Measurements from ENCODE around the gene CA10. TPM values are rescaled to one million over a fixed set of nuclear protein-coding genes. Genes with fewer than 3 reads are reported as not detected.

The CA10 gene
- total RNA-seq, 2 experiments from 2014 or later = not detected

GRCh38 chr17:51971121-51971520, 187.4 kb downstream of the CA10 start:
- no peak for DNase-seq
- Mint-ChIP-seq H3K4me3 (no peak overlapping the region), H3K27me3 (peaks cover 4% of the 10 kb centered on the region), H3K9me3 (peaks cover 6% of the 10 kb centered on the region), H3K4me1 (no peaks in the 10 kb centered on the region), H3K27ac (no peak overlapping the region), H3K36me3 (no peaks in the 10 kb centered on the region)

GRCh38 chr17:51961689-51962088, 196.8 kb downstream of the CA10 start:
- Mint-ChIP-seq H3K27ac (no peak overlapping the region), H3K4me3 (no peak overlapping the region), H3K27me3 (peaks cover 15% of the 10 kb centered on the region)

DNA sequence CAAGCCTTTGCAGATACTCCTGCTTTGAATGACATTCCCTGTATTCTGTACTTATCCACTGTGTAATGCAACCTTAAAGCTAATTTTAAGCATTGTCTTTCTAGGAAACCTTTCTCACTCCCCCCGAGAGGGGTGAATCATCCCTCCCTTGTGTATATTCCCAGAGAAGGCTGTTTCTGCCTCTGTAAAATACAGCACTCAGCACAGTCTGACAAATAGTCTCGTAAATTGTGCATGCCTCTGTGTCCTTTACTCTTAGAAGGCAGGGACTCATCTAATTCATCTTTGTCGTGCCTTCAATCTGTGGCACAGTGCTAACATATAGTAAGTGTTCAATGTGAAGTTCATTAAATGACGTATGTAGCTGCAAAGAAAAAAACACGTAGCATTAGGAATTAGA, 200.7 kb downstream of the CA10 start:
- no peak for DNase-seq
- Mint-ChIP-seq H3K27ac (no peak overlapping the region), H3K9me3 (peaks cover 6% of the 10 kb centered on the region), H3K4me1 (no peaks in the 10 kb centered on the region), H3K27me3 (peaks cover 16% of the 10 kb centered on the region), H3K4me3 (no peak overlapping the region), H3K36me3 (peaks cover 2% of the 10 kb centered on the region)

More at GRCh38 chr17:51961689-51962088, 196.8 kb downstream of the CA10 start:
- H3K9me3 Mint-ChIP-seq = peaks cover 21% of the 10 kb centered on the region
- H3K4me1 Mint-ChIP-seq = no peaks in the 10 kb centered on the region
- peaks cover 2% of the 10 kb centered on the region for H3K36me3 Mint-ChIP-seq
- DNase-seq = no peak

DNA sequence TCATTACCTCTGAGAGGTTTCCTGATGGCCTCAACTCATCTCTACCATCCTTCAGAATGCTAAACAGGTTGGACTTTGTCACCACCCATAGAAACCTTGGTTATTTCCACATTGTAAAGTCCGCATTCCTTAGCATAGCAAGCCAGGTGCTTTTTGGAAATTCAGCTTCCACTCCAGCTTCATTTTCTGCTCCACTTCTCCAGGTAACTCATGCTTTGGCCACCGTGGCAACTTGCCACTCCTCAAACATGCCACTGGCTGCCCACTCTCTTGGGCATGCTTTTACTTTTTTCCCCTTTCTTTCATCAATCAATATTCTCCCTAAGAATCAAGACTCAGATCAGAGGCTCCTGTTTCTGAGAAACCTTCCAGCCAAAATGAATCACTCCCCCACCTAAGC, 203.3 kb downstream of the CA10 start:
- no peak overlapping the region for H3K27ac Mint-ChIP-seq
- no peaks in the 10 kb centered on the region for H3K9me3 Mint-ChIP-seq
- H3K4me3 Mint-ChIP-seq = no peak overlapping the region
- no peaks in the 10 kb centered on the region for H3K36me3 Mint-ChIP-seq
- peaks cover 16% of the 10 kb centered on the region for H3K27me3 Mint-ChIP-seq
- H3K4me1 Mint-ChIP-seq = no peaks in the 10 kb centered on the region
- no peak for DNase-seq

DNA sequence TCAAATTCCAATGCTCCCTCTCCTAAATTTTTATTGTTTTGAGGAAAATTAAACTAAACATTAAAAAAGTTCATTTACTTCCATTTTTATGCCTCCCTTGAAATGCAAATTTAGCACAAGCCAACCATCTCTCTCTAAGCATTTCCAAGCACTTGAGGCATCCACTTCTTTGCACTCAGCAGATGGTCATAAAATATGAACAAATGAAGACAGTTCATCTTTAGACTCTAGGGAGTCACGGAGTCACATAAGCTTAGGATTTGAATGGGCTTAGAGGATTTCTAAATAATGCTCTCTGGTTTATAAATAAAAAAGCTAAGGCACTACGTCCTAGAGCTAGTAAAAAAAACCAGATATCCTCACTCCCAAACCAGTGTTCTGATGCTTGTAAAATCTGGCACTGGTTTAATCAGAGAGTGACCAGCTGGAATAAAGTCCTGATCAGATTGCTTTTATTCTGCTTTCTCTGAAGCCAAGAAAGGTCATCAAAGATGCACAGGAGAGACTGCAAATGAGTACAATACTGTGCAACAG, 204.2 kb downstream of the CA10 start:
- Mint-ChIP-seq H3K9me3 (no peaks in the 10 kb centered on the region), H3K27ac (no peak overlapping the region), H3K4me1 (no peaks in the 10 kb centered on the region), H3K4me3 (no peak overlapping the region), H3K36me3 (no peaks in the 10 kb centered on the region), H3K27me3 (peaks cover 12% of the 10 kb centered on the region)
- DNase-seq = no peak

- Mint-ChIP-seq H3K4me1 (no peaks in the 10 kb centered on the region), H3K36me3 (no peaks in the 10 kb centered on the region), H3K4me3 (no peak overlapping the region), H3K27ac (no peak overlapping the region), H3K9me3 (no peaks in the 10 kb centered on the region), H3K27me3 (peaks cover 8% of the 10 kb centered on the region)
- no peak for DNase-seq
Measured at GRCh38 chr17:51951741-51952140, 206.8 kb downstream of the CA10 start.

- peaks cover 4% of the 10 kb centered on the region for H3K27me3 Mint-ChIP-seq
- H3K4me1 Mint-ChIP-seq = no peaks in the 10 kb centered on the region
- H3K36me3 Mint-ChIP-seq = no peaks in the 10 kb centered on the region
- H3K9me3 Mint-ChIP-seq = no peaks in the 10 kb centered on the region
- H3K27ac Mint-ChIP-seq = no peak overlapping the region
- H3K4me3 Mint-ChIP-seq = no peak overlapping the region
- DNase-seq = no peak
Measured at GRCh38 chr17:51948128-51948527, 210.4 kb downstream of the CA10 start.

DNA sequence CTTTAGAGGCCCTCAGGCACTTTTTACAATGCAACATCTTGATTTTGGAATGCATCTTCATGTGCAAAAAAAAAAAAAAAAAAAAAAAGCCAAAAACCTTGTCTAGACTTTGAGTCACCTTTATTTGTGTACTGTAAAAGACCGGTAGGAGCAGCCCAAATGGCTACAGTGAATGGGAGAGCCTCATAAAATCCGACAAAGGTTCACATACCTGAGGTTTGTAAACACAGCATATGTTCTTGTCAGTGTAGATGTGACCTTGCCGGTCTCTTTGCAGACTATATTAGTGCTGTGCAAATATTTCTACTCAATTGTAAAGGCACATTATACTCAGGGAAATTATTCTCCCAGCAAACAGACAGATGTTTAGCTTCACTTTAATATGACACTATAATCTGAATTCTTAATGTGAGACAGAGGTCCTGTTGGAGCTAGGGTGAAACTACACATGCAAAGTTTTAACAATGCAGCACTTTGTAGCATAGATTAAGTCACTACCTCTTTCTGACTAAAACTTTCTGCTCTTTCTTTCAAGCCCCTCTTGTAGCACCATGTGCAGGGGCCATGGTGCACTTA, 211.3 kb downstream of the CA10 start:
- Mint-ChIP-seq H3K4me1 (no peaks in the 10 kb centered on the region), H3K36me3 (no peaks in the 10 kb centered on the region), H3K4me3 (no peak overlapping the region), H3K27ac (no peak overlapping the region), H3K9me3 (no peaks in the 10 kb centered on the region), H3K27me3 (peaks cover 4% of the 10 kb centered on the region)
- DNase-seq = no peak

GRCh38 chr17:51946311-51946710, 212.2 kb downstream of the CA10 start:
- H3K27me3 Mint-ChIP-seq = peaks cover 4% of the 10 kb centered on the region
- DNase-seq = no peak
- H3K4me1 Mint-ChIP-seq = no peaks in the 10 kb centered on the region
- no peaks in the 10 kb centered on the region for H3K9me3 Mint-ChIP-seq
- no peak overlapping the region for H3K27ac Mint-ChIP-seq
- no peaks in the 10 kb centered on the region for H3K36me3 Mint-ChIP-seq
- no peak overlapping the region for H3K4me3 Mint-ChIP-seq

- no peaks in the 10 kb centered on the region for H3K9me3 Mint-ChIP-seq
- H3K4me1 Mint-ChIP-seq = no peaks in the 10 kb centered on the region
- no peak overlapping the region for H3K27ac Mint-ChIP-seq
- no peak for DNase-seq
- H3K36me3 Mint-ChIP-seq = no peaks in the 10 kb centered on the region
- H3K4me3 Mint-ChIP-seq = no peak overlapping the region
- H3K27me3 Mint-ChIP-seq = peaks cover 4% of the 10 kb centered on the region
Measured at GRCh38 chr17:51941272-51941671, 217.2 kb downstream of the CA10 start.

- no peak for DNase-seq
- Mint-ChIP-seq H3K27ac (no peak overlapping the region), H3K4me3 (no peak overlapping the region), H3K4me1 (no peaks in the 10 kb centered on the region), H3K36me3 (no peaks in the 10 kb centered on the region), H3K9me3 (no peaks in the 10 kb centered on the region), H3K27me3 (peaks cover 4% of the 10 kb centered on the region)
Measured at GRCh38 chr17:51937264-51937663, 221.2 kb downstream of the CA10 start.

DNA sequence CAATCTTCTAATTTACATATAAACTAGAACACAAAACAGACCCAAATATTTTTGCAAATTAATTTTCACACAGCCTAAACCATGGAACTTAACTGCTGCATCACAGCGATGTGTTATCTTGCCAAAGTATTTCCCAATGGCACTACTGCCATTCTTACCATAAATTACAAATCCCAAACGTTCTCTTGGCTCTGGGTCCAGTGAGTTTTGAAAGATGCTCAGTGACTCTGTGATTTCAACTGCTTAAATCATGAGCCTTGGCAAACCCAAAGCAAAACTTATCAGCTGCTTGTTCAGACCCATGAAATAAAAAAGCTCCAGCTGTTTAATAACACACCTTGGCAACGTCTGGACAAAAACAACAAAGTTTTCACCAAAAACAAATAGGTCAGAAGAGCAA, 223.0 kb downstream of the CA10 start:
- DNase-seq = no peak
- no peak overlapping the region for H3K4me3 Mint-ChIP-seq
- no peaks in the 10 kb centered on the region for H3K4me1 Mint-ChIP-seq
- H3K27ac Mint-ChIP-seq = no peak overlapping the region
- peaks cover 4% of the 10 kb centered on the region for H3K27me3 Mint-ChIP-seq
- no peaks in the 10 kb centered on the region for H3K36me3 Mint-ChIP-seq
- H3K9me3 Mint-ChIP-seq = no peaks in the 10 kb centered on the region

DNA sequence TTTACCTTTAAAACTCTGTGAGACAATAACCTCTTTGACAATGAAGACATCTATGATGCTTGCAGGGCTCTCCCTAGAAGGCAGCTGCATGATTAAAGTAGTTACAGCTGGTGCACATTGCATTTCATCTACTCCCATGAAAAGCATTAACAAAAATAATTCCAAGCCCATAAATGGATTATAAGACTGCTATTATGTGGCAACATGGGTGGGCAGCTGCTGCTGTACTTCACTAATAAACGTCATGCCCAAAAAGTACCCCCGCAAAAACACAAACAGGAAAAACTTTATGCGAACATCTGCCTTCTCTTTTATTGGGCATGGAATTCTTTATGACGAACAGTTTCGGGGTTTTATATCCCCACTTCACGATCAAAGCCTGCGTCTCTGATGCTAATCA, 224.9 kb downstream of the CA10 start:
- no peak overlapping the region for H3K27ac Mint-ChIP-seq
- H3K27me3 Mint-ChIP-seq = peaks cover 4% of the 10 kb centered on the region
- no peaks in the 10 kb centered on the region for H3K9me3 Mint-ChIP-seq
- no peak for DNase-seq
- no peaks in the 10 kb centered on the region for H3K4me1 Mint-ChIP-seq
- H3K4me3 Mint-ChIP-seq = no peak overlapping the region
- no peaks in the 10 kb centered on the region for H3K36me3 Mint-ChIP-seq

DNA sequence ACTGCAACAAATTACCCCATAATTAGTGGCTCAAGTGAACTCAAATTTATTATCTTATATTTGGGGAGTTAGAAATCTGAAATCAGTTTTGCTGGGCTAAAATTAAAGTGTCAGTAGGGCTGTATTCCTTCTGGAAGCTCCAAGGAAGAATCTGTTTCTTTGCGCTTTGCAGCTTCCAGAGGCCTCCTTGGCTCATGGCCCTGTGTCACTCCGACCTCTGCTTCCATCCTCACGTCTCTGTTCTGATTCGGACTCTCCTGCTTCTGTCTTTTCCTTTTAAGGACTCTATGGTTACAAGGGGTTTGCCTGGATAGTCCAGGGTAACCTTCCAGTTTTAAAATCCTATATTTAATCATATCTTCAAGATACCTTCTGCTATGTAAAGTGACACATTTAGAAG, 232.1 kb downstream of the CA10 start:
- no peaks in the 10 kb centered on the region for H3K4me1 Mint-ChIP-seq
- H3K27me3 Mint-ChIP-seq = peaks cover 14% of the 10 kb centered on the region
- DNase-seq = no peak
- no peak overlapping the region for H3K27ac Mint-ChIP-seq
- H3K4me3 Mint-ChIP-seq = no peak overlapping the region
- H3K36me3 Mint-ChIP-seq = no peaks in the 10 kb centered on the region
- H3K9me3 Mint-ChIP-seq = no peaks in the 10 kb centered on the region

DNA sequence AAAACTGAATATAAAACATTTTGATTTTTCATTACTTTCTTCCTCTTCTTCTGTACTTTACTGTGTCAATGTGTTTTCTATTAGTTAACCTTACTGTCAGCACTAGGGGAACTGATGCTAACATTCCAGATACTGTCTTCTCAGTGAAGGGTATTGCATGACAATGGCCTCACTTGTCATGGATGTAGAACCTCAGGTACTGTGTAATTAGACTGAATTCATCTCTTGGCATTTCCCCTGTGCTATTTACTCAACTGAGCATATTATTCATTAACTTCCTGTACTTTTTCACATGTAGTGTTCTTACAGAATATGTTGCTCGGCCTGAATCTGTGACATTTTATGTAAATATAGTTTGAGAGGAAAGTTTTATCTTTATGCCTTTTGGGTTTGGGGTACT, 237.0 kb downstream of the CA10 start:
- peaks cover 14% of the 10 kb centered on the region for H3K27me3 Mint-ChIP-seq
- H3K27ac Mint-ChIP-seq = no peak overlapping the region
- no peaks in the 10 kb centered on the region for H3K9me3 Mint-ChIP-seq
- H3K4me3 Mint-ChIP-seq = no peak overlapping the region
- H3K36me3 Mint-ChIP-seq = no peaks in the 10 kb centered on the region
- no peaks in the 10 kb centered on the region for H3K4me1 Mint-ChIP-seq
- no peak for DNase-seq

GRCh38 chr17:51914577-51914976, 243.9 kb downstream of the CA10 start:
- DNase-seq = no peak
- Mint-ChIP-seq H3K36me3 (no peaks in the 10 kb centered on the region), H3K27me3 (peaks cover 5% of the 10 kb centered on the region), H3K4me3 (no peak overlapping the region), H3K27ac (no peak overlapping the region), H3K4me1 (no peaks in the 10 kb centered on the region), H3K9me3 (no peaks in the 10 kb centered on the region)
